Lower lobe of right lung (tissue), 2 donors: ENCODE measurements around the gene CCDC57. TPM values are rescaled to one million over a fixed set of nuclear protein-coding genes. Genes with fewer than 3 reads are reported as not detected.
A peak's percentile ranks its signal among the peaks of the same experiment; 100 is the strongest.

Experiments
- ATAC-seq, 2 donors: fragments of 200-7000 bp; cut with Tn5 transposase; one replicate each; pipeline ENCODE4 v1.9.1; 2020 to 2022; ENCODE audit warnings: mild to moderate bottlenecking in 2 of 2, moderate library complexity in 2 of 2
- DNase-seq: peaks from one replicate; pipeline ENCODE4 v3.0.0-alpha.2; 2020
- H3K27ac ChIP-seq: fragments of 200-600 bp; one replicate; pipeline ENCODE4 v1.8.0; 2022
- H3K27me3 ChIP-seq: fragments of 200-600 bp; one replicate; pipeline ENCODE4 v1.8.0; 2022; ENCODE audit warnings: low read depth
- H3K36me3 ChIP-seq: fragments of 200-600 bp; one replicate; pipeline ENCODE4 v1.8.0; 2022; ENCODE audit warnings: mild to moderate bottlenecking
- H3K4me1 ChIP-seq: fragments of 200-600 bp; one replicate; pipeline ENCODE4 v1.8.0; 2022
- H3K4me3 ChIP-seq: fragments of 200-600 bp; one replicate; pipeline ENCODE4 v1.8.0; 2022; ENCODE audit warnings: mild to moderate bottlenecking
- H3K9me3 ChIP-seq: fragments of 200-600 bp; one replicate; pipeline ENCODE4 v1.8.0; 2022
- intact Hi-C: fragments of 100-400 bp; cut with DNase I; formaldehyde crosslinking; loops from one replicate; pipeline ENCODE4 v1.11.0; 2022
- total RNA-seq: library from RNA; stranded (reverse); fragmentation: NEBNext Ultra II Directional; extraction: Animal tissue kit (Norgen Biotek cat#: 25700); gene quantifications from one replicate; pipeline ENCODE4 v1.2.1, GENCODE V29; 2021
- TF ChIP-seq, protein P1 (sequence below): fragments of 200-600 bp; IDR thresholded peaks from one replicate; pipeline ENCODE4 v1.8.0; 2022; ENCODE audit warnings: antibody characterized with exemption, mild to moderate bottlenecking
- donor health status: DM: no; HTN: yes; CAD: no; lungs with severe emphysema.

CCDC57 gene
- total RNA-seq, 1 donor from 2014 or later = 63.4 TPM

DNA sequence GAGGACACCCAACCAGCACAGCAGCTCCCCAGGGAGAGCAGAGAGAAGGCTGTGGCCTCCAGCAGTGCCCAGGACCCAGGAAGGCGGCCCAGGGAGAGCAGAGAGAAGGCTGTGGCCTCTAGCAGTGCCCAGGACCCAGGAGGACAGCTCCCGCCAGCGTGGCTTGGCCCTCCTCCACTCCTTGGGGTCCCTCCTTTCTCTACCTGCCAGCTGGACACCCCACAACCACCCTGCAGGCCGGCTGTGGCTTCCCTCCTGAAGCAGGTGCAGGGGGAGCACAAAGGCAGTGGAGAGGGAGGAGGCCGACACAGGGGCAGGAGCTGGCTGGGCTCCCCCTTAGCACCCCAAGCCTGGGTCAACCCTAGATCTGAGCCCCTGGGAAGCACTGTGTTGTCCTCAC lies 60.5 kb downstream of the CCDC57 start:
- Histone ChIP-seq H3K27me3 (no peaks in the 10 kb centered on the region), H3K27ac (peak overlapping the region; percentile 73), H3K9me3 (no peaks in the 10 kb centered on the region), H3K4me3 (no peak overlapping the region), H3K36me3 (peaks cover 8% of the 10 kb centered on the region), H3K4me1 (peaks cover 3% of the 10 kb centered on the region)
- DNase-seq (no peak), ATAC-seq (no peak)
- intact Hi-C loops = no loop called here
- TF ChIP-seq, protein P1, sequence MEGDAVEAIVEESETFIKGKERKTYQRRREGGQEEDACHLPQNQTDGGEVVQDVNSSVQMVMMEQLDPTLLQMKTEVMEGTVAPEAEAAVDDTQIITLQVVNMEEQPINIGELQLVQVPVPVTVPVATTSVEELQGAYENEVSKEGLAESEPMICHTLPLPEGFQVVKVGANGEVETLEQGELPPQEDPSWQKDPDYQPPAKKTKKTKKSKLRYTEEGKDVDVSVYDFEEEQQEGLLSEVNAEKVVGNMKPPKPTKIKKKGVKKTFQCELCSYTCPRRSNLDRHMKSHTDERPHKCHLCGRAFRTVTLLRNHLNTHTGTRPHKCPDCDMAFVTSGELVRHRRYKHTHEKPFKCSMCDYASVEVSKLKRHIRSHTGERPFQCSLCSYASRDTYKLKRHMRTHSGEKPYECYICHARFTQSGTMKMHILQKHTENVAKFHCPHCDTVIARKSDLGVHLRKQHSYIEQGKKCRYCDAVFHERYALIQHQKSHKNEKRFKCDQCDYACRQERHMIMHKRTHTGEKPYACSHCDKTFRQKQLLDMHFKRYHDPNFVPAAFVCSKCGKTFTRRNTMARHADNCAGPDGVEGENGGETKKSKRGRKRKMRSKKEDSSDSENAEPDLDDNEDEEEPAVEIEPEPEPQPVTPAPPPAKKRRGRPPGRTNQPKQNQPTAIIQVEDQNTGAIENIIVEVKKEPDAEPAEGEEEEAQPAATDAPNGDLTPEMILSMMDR = no peak

DNA sequence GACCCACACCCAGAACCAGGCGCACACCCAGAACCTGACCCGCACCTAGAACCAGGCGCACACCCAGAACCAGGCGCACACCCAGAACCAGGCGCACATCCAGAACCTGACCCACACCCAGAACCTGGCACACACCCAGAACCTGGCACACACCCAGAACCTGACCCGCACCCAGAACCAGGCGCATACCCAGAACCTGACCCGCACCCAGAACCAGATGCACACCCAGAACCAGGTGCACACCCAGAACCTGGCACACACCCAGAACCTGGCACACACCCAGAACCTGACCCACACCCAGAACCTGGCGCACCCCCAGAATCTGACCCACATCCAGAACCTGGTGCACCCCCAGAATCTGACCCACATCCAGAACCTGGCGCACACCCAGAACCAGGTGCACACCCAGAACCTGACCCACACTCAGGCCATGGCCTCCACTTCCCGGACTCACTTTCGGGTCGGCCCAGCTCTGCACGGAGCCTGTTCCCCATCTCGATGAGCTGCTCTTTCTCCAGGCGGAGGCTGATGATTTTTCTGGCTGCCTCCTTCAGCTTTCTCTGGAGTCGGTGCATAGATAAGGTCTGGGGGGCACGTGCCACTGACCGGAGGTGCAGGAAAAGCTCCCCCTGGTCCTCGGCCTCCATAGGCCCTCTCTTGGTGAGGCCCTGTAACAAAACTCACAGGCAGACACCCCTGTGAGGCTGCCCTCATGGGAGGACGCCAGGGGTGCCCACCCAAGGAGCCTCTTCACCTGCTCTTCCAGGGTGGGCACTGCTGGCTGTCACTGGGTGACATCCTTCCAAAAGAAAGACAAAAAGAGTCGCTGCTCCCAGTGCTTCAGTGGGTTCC lies 61.3 kb downstream of the CCDC57 start:
- TF ChIP-seq, protein P1 = no peak
- peaks cover 3% of the 10 kb centered on the region for H3K4me1 ChIP-seq
- peaks cover under 1% of the 10 kb centered on the region for H3K36me3 ChIP-seq
- no peak for DNase-seq
- no peak for ATAC-seq
- H3K9me3 ChIP-seq = no peaks in the 10 kb centered on the region
- H3K4me3 ChIP-seq = no peak overlapping the region
- H3K27ac ChIP-seq = no peak overlapping the region
- no peaks in the 10 kb centered on the region for H3K27me3 ChIP-seq
- intact Hi-C loops = no loop called here

DNA sequence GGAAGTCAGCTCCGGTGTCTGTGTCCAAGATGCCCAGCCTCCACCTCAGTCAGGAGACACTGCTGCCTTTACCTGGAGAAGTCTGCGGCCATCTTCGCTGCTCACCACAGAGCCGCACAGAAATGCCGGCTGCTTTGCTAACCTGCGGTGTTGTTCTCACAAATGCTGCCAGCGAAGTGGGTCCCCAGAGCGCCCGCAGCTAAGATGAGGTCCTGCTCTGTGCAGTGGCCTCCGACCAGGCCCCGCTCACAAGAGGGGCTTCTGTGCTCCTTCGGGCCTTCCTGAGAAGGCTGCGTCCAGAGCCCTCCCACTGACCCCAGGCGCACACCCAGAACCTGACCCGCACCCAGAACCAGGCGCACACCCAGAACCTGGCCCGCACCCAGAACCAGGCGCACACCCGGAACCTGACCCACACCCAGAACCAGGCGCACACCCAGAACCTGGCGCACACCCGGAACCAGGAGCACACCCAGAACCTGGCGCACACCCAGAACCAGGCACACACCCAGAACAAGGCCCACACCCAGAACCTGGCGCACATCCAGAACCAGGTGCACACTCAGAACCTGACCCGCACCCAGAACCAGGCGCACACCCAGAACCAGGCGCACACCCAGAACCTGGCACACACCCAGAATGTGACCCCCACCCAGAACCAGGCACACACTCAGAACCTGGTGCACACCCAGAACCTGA lies 63.1 kb downstream of the CCDC57 start:
- H3K9me3 ChIP-seq = no peaks in the 10 kb centered on the region
- no peak overlapping the region for H3K4me3 ChIP-seq
- TF ChIP-seq, protein P1 = no peak
- H3K36me3 ChIP-seq = no peaks in the 10 kb centered on the region
- intact Hi-C loops = no loop called here
- ATAC-seq = no peak
- no peak for DNase-seq
- peaks cover 3% of the 10 kb centered on the region for H3K4me1 ChIP-seq
- no peaks in the 10 kb centered on the region for H3K27me3 ChIP-seq
- H3K27ac ChIP-seq = no peak overlapping the region

DNA sequence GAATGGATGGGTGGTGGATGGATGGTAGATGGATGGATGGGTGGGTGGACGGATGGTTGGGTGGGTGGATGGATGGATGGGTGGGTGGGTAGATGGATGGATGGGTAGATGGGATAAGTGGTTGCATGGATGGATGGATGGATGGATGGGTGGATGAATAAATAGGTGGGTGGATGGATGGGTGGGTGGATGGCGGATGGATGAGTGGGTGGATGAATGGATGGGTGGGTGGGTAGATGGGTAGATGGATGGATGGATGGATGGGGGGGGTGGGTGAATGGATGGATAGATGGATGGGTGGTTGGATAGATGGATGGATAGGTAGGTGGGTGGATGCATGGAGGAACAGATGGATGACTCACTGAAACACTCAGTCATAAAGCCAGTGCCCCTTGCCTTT lies 63.6 kb downstream of the CCDC57 start:
- no peak for ATAC-seq
- Histone ChIP-seq H3K4me3 (no peak overlapping the region), H3K27ac (no peak overlapping the region), H3K36me3 (no peaks in the 10 kb centered on the region), H3K9me3 (no peaks in the 10 kb centered on the region), H3K27me3 (no peaks in the 10 kb centered on the region), H3K4me1 (peaks cover 3% of the 10 kb centered on the region)
- DNase-seq = no peak
- TF ChIP-seq, protein P1 = no peak
- intact Hi-C loops = no loop called here

DNA sequence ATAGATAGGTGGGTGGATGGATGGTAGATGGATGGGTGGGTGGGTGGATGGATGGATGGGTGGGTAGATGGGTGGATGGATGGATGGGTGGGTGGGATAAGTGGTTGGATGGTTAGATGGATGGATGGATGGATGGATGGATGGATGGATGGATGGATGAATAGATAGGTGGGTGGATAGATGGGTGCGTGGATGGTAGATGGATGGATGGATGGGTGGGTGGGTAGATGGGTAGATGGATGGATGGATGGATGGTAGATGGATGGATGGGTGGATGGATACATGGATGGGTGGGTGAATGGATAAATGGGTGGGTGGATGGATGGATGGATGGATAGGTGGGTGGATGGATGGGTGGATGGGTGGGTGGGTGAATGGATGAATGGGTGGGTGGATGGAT lies 64.6 kb downstream of the CCDC57 start:
- Histone ChIP-seq H3K27ac (no peak overlapping the region), H3K4me3 (no peak overlapping the region), H3K27me3 (no peaks in the 10 kb centered on the region), H3K9me3 (no peaks in the 10 kb centered on the region), H3K4me1 (peaks cover 3% of the 10 kb centered on the region), H3K36me3 (no peaks in the 10 kb centered on the region)
- TF ChIP-seq, protein P1 = no peak
- no peak for DNase-seq
- intact Hi-C loops = no loop called here
- no peak for ATAC-seq
